ENCODE results near the gene RNASE1. TPM values are rescaled to one million over a fixed set of nuclear protein-coding genes. Genes with fewer than 3 reads are reported as not detected.
"Not testable (repeated sequence)": the region's sequence is repeated elsewhere in the genome, so short reads cannot be mapped to it uniquely, and the experiment has no call there.

RNASE1 gene
- 100 to 1,000 TPM; 124 to 420 TPM for total RNA-seq
- long read RNA-seq, transcript RNASE1-202 (2 exons, 1,348 nt), result major isoform, 55 of 80 reads
- long read RNA-seq, transcript RNASE1-203 (3 exons, 769 nt), result minor isoform, 9 of 80 reads
- long read RNA-seq, partial matches to known transcripts, result 0 of 80 reads
- long read RNA-seq, other reads (novel, unspliced or antisense), result 13 of 80 reads

GRCh38 chr14:20802341-20803084 lies at the start of gene RNASE1:
RNASE1 (minus strand) TSS chr14:20802844; CDS start chr14:20802068, 776 bp downstream.
- intact Hi-C loops (cut with DNase I, micrococcal nuclease), result no loop called here
- DNase-seq, result peak; percentile 69 to 75
- peak; percentile 92 for ATAC-seq

- intact Hi-C loops (cut with DNase I, micrococcal nuclease), result no loop called here
- ATAC-seq (peak; percentile 27), DNase-seq (no peak)
These were observed 46.4 kb upstream of the RNASE1 start for GRCh38 chr14:20848955-20849570.

- DNase-seq (no peak), ATAC-seq (no peak)
- intact Hi-C loops (cut with DNase I, micrococcal nuclease), result no loop called here
These were observed 45.8 kb upstream of the RNASE1 start for GRCh38 chr14:20848316-20848954.

GRCh38 chr14:20846560-20846959 lies 43.9 kb upstream of the RNASE1 start:
- ATAC-seq, result no peak
- intact Hi-C loops (cut with DNase I, micrococcal nuclease), result no loop called here
- DNase-seq, result no peak

GRCh38 chr14:20841096-20841495 lies 38.5 kb upstream of the RNASE1 start:
- DNase-seq (no peak), ATAC-seq (no peak)
- intact Hi-C loops (cut with DNase I, micrococcal nuclease), result no loop called here

GRCh38 chr14:20837831-20838230 lies 35.2 kb upstream of the RNASE1 start:
- intact Hi-C loops (cut with DNase I, micrococcal nuclease), result no loop called here
- DNase-seq, result no peak
- no peak for ATAC-seq

- ATAC-seq (no peak), DNase-seq (no peak)
- intact Hi-C loops (cut with DNase I, micrococcal nuclease), result no loop called here
These were observed 34.2 kb upstream of the RNASE1 start for GRCh38 chr14:20836668-20837338.

- ATAC-seq (no peak), DNase-seq (no peak)
- intact Hi-C loops (cut with DNase I, micrococcal nuclease), result no loop called here
These were observed 32.3 kb upstream of the RNASE1 start for GRCh38 chr14:20834899-20835298.

- ATAC-seq, result no peak
- intact Hi-C loops (cut with DNase I, micrococcal nuclease), result no loop called here
- no peak for DNase-seq
These were observed 28.2 kb upstream of the RNASE1 start for GRCh38 chr14:20830831-20831230.

GRCh38 chr14:20828024-20828694 lies 25.5 kb upstream of the RNASE1 start:
- DNase-seq; intact Hi-C loops (cut with DNase I, micrococcal nuclease); ATAC-seq: not testable (repeated sequence)

- DNase-seq (no peak), ATAC-seq (no peak)
- intact Hi-C loops (cut with DNase I, micrococcal nuclease), result no loop called here
These were observed 24.7 kb upstream of the RNASE1 start for GRCh38 chr14:20827326-20827725.

GRCh38 chr14:20826666-20827065 lies 24.0 kb upstream of the RNASE1 start:
- intact Hi-C loops (cut with DNase I, micrococcal nuclease); DNase-seq; ATAC-seq: not testable (repeated sequence)

GRCh38 chr14:20823859-20824258 lies 21.2 kb upstream of the RNASE1 start:
- DNase-seq (no peak), ATAC-seq (no peak)
- intact Hi-C loops (cut with DNase I, micrococcal nuclease), result no loop called here

GRCh38 chr14:20821521-20822108 lies 19.0 kb upstream of the RNASE1 start:
- peak in 1 of 2 donors; percentile 48 for DNase-seq
- intact Hi-C loops (cut with DNase I, micrococcal nuclease); ATAC-seq: not testable (repeated sequence)

GRCh38 chr14:20820063-20820904 lies 17.6 kb upstream of the RNASE1 start:
- intact Hi-C loops (cut with DNase I, micrococcal nuclease), result no loop called here
- ATAC-seq, result peak; percentile 87

GRCh38 chr14:20818861-20819260 lies 16.2 kb upstream of the RNASE1 start:
- intact Hi-C loops (cut with DNase I, micrococcal nuclease), result no loop called here
- ATAC-seq, result no peak
- no peak for DNase-seq

More at GRCh38 chr14:20820063-20820904, 17.6 kb upstream of the RNASE1 start:
- DNase-seq, result peak in 1 of 2 donors; percentile 23

GRCh38 chr14:20815946-20816345 lies 13.3 kb upstream of the RNASE1 start:
- DNase-seq; intact Hi-C loops (cut with DNase I, micrococcal nuclease); ATAC-seq: not testable (repeated sequence)
